Measurements from ENCODE around the gene UBL7.
A peak's percentile ranks its signal among the peaks of the same experiment; 100 is the strongest.

The UBL7 gene

DNA sequence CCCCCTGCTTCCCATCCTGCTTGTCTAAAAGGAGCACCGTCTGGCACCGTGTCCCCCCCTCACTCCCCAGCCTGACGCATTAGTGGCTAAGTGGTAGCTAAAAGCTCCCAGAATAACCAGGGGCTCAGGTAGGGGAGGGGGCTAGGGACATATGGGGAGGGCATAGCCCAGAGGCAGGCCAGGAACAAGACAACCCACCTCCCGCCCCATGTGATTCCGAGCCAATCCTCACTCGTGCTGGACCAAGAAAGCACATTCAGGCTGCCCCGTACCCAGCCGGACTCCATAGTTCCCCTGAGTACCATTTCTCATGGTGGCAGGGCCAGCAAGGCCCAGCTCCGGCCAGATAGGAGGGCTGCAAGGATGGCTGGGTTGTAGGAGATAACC is 38.7 kb downstream of the UBL7 start:
- peak overlapping the region in 1 of 2 donors; percentile 69 for H3K27ac ChIP-seq

DNA sequence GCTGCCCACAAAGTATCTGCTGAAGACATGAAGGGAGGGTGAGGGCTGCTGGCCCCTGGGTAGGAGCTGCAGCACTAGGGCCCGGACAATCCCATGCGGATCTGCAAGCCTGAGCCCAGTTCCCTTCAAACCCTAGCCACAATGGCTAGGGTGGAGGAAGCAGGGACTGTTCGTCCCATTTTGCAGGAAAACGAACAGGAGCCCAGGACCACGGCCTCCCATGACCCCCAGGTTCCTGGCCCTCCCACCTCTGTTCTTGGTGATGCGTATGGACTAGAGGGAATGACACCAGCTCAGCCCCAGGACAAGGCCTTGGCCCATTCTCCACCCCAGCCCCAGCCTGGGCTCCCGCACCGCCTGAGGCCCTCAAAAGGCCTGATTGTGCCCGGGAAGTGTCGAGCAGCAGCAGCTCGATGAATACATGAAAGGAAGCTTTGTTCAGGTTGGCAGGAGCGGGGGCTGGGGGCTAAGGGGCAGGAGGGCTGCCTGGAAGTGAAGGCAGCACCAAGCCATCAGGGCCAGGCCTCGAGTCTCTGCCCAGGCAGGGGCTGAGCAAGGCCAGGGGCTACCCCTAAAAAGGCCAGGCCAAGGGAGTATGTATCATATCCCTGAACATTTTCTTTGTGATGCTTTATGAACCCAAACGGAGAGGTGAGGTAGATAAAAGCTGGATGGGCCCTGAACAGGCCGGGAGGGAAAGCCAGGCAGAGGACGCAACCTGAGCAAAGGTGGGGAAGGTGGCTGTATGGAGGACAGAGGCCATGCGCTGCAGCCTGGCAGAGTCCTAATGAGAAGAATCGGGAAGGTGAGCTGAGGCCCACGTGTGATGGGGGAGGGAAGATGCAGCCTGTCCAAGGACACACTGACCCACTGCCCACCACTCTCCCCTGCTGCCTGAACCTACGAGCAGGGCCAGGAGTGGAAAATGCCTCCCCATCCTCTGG is 39.4 kb downstream of the UBL7 start:
- TF ChIP-seq, protein P1, sequence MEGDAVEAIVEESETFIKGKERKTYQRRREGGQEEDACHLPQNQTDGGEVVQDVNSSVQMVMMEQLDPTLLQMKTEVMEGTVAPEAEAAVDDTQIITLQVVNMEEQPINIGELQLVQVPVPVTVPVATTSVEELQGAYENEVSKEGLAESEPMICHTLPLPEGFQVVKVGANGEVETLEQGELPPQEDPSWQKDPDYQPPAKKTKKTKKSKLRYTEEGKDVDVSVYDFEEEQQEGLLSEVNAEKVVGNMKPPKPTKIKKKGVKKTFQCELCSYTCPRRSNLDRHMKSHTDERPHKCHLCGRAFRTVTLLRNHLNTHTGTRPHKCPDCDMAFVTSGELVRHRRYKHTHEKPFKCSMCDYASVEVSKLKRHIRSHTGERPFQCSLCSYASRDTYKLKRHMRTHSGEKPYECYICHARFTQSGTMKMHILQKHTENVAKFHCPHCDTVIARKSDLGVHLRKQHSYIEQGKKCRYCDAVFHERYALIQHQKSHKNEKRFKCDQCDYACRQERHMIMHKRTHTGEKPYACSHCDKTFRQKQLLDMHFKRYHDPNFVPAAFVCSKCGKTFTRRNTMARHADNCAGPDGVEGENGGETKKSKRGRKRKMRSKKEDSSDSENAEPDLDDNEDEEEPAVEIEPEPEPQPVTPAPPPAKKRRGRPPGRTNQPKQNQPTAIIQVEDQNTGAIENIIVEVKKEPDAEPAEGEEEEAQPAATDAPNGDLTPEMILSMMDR (IDR thresholded peaks at IDR 0.05), result no peak
- DNase-seq (ENCODE audit: low spot score), result no peak
- peak overlapping the region in 1 of 2 donors; percentile 69 for H3K27ac ChIP-seq
- no peak overlapping the region for H3K4me3 ChIP-seq

More for the DNA sequence above, 38.7 kb downstream of the UBL7 start:
- no peak overlapping the region for H3K4me3 ChIP-seq
- DNase-seq (ENCODE audit: low spot score), result no peak
- TF ChIP-seq, protein P1 (IDR thresholded peaks at IDR 0.05), result no peak

DNA sequence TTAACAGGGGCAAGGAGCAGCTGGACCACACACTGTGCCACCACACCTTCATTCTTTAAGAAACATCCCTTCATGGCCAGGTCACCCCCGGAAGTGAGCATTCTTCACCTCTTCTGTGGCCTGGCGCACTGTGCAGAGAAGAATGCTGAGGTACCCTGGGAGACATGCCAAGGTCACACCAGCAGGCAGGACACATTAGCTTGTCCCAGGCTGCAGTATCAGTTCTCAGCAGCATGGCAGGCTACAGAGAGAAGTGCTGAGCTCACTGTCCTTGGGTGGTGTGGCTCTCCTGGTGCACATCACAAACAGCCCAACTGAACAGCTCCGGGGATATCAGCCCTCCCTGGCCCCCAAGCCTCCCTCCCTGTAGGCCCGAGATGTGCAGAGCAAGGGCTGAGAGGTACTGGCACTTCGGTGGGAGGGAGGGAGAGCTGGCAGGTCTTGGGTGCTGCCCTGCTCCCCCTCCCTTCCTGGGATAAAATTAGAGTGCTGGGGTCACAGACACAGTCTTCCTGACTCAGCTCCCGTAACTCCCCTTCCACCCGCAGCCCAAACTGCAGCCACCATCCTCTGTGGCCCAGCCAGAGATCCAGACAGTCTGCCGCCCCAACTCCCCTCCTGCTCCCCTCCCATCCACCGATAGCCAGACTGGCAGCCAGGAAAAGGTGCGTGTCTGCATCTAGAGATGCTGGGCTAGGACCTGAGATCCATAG is 40.6 kb downstream of the UBL7 start:
- DNase-seq (ENCODE audit: low spot score), result no peak
- TF ChIP-seq, protein P1 (IDR thresholded peaks at IDR 0.05), result no peak
- Histone ChIP-seq H3K4me3 (no peak overlapping the region), H3K27ac (peak overlapping the region in 1 of 2 donors; percentile 14)

DNA sequence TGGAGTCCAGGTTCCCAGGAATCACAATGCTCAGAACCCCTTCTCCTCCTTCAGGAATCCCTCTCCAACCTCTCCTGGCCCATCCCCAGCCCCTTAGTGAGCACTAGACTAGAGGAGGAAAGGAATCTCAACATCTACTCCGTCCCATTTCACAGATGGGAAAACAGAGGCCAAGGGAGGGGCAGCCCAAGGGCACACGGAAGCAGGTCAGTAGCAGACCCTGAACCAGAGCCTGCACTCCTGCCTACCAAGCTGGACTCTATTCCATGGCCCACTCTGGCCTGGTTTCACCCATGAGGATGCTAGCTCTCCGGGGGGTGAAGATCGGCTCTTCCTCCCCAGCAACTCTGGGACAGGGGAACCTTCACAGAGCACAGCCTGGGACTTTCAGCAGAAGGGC is 41.5 kb downstream of the UBL7 start:
- Histone ChIP-seq H3K4me3 (no peak overlapping the region), H3K27ac (peak overlapping the region in 1 of 2 donors; percentile 16)
- no peak for DNase-seq (ENCODE audit: low spot score)
- TF ChIP-seq, protein P1 (IDR thresholded peaks at IDR 0.05), result no peak

DNA sequence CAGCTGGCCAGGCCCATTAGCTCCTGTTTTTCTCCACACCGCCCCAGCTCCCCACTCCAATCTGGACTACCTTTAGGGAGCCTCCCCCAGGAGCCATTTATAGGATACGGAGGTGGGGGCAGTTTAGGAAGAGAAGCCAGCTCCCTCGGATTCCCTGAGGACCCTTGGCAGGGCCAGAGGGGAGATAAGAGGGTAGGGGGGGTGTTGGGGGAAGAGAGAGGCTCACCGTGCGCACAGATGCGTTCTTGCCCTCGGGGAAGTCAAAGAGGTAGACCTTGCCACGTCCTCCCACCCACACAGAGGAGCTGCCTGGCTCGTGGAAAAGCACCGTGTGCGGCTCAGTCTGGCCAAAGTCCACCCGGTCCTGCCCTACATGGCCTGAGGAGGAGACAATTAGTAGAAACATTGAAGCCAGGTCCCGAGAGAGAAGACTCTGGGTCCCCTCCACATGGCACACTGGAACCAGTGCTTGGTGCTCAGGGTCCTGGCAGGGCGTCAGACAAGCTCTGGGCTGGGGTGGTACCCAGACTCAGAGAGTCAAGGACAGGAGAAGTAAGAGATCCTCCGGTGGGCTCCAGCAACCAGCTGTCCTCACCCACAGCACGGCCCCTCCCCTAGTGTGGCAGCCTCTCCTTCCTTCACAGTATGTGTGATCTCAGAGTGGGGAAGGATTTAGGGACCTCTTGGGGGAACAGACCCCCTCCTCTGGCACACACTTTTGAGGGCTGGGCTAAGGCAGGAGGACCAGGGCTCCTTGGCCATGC is 42.2 kb downstream of the UBL7 start:
- Histone ChIP-seq H3K27ac (peak overlapping the region in 1 of 2 donors; percentile 16), H3K4me3 (no peak overlapping the region)
- TF ChIP-seq, protein P1 (IDR thresholded peaks at IDR 0.05), result no peak
- DNase-seq (ENCODE audit: low spot score), result no peak

DNA sequence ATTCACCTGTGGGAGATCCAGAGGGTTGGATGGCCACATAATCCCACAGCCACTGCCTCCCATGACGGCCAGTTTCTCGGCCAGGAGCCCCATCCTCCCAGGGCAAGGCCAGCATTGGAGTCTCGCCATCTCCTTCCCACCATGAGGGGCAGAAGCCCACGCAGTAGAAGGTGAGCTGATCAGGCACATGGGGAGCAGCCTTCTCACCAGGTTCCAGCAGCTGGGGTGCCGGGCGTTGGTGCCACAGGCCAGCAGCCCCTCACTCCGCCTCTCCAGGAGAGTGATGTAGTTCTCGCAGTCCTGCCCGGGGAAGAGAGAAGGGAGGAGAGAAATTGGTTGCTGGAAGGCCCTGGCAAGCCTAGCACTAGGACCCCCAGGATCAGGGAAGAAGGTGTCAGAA is 43.3 kb downstream of the UBL7 start:
- TF ChIP-seq, protein P1 (IDR thresholded peaks at IDR 0.05), result no peak
- no peak overlapping the region for H3K4me3 ChIP-seq
- DNase-seq (ENCODE audit: low spot score), result no peak
- peak overlapping the region in 1 of 2 donors; percentile 16 for H3K27ac ChIP-seq
